ENCODE measurements around the gene GALR3. TPM values are rescaled to one million over a fixed set of nuclear protein-coding genes. Genes with fewer than 3 reads are reported as not detected.

Gene GALR3
- total RNA-seq, 1 experiment from 2014 or later: 0.31 TPM

DNA sequence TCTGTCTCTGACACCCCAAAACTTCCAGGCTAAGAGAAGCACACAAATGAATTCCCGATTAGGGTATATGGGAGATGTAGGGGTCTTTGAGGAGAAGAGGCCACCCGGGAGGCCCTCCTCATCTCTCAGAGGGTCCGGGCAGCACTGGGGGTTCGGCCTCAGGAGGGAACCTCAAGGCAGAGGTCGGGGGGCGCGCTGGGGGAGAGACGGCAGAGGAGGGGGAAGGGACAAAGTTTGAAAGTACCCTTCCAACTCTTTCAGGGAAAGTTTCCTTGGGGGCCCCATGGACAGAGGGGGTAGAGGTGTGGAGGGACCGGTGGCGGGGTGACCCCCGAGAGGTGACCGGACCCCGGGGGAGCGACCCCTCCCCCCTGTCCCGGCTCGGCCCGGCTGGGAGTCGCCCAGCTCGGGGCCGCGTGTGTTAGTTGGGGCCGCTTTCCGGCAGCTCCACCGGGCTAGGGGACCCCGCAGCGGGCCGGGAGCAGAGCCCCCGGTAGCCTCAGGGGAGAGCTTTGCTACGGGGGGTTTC, 18.8 kb upstream of the GALR3 start:
- no peaks in the 10 kb centered on the region for H3K27me3 ChIP-seq (ENCODE audit: insufficient read depth, low read depth)
- H3F3A ChIP-seq (ENCODE audit: insufficient read depth, low read depth): peaks cover 51% of the 10 kb centered on the region; the same call in 1 of the 2 replicates
- H3K9me2 ChIP-seq (ENCODE audit: insufficient read depth): no peaks in the 10 kb centered on the region
- no peaks in the 10 kb centered on the region for H3K36me3 ChIP-seq (ENCODE audit: low read depth)
- no peak for TF ChIP-seq EZH2 (IDR thresholded peaks at IDR 0.05; ENCODE audit: low read depth)
- no peak for TF ChIP-seq CTCF (conservative IDR thresholded peaks at IDR 0.05)
- peaks cover 16% of the 10 kb centered on the region for H4K20me1 ChIP-seq (ENCODE audit: insufficient read depth)
- no peaks in the 10 kb centered on the region for H3K9me3 ChIP-seq (ENCODE audit: insufficient read depth, low read depth)
- peak overlapping the region; percentile 50; the same call in 1 of the 2 replicates for H3K27ac ChIP-seq
- peaks cover 18% of the 10 kb centered on the region for H3K4me1 ChIP-seq (replicated peaks; ENCODE audit: insufficient read depth)
- ChIA-PET CTCF (no interaction called here), POLR2A (ENCODE audit: unreplicated experiment) (interaction anchor here (0.6 to 0.8 kb wide), 3 partner anchors 11 to 199 kb away, joined by 3 to 6 read pairs (median 5); partner anchors contain the start of gene NOL12)
- H3K4me2 ChIP-seq: peak overlapping the region; percentile 86
- TSS peak; percentile 86 for BruUV-seq (replicated peaks)
- peak overlapping the region; percentile 46 for H2AFZ ChIP-seq
- DNase-seq: no peak
- peaks cover 29% of the 10 kb centered on the region for H3K79me2 ChIP-seq (ENCODE audit: low read depth)
- H3K4me3 ChIP-seq: peak overlapping the region; percentile 100
- intact Hi-C loops (cut with micrococcal nuclease; ENCODE audit: unreplicated experiment): loop anchor here (2.0 kb wide), 2 partner anchors 20 to 118 kb away; partner anchors contain the start of gene NOL12

GRCh38 chr22:37804881-37805809, 18.0 kb upstream of the GALR3 start:
- Histone ChIP-seq H3K4me2 (peak overlapping the region; percentile 86), H3F3A (ENCODE audit: insufficient read depth, low read depth) (peaks cover 48% of the 10 kb centered on the region; the same call in 1 of the 2 replicates), H3K27ac (peak overlapping the region; percentile 50), H2AFZ (peak overlapping the region; percentile 83), H3K4me3 (peak overlapping the region; percentile 100), H3K36me3 (ENCODE audit: low read depth) (no peaks in the 10 kb centered on the region), H3K9me3 (ENCODE audit: insufficient read depth, low read depth) (no peaks in the 10 kb centered on the region), H3K27me3 (ENCODE audit: insufficient read depth, low read depth) (no peaks in the 10 kb centered on the region), H3K4me1 (replicated peaks; ENCODE audit: insufficient read depth) (peaks cover 18% of the 10 kb centered on the region), H4K20me1 (ENCODE audit: insufficient read depth) (peaks cover 16% of the 10 kb centered on the region), H3K9me2 (ENCODE audit: insufficient read depth) (no peaks in the 10 kb centered on the region), H3K79me2 (ENCODE audit: low read depth) (peaks cover 29% of the 10 kb centered on the region)
- DNase-seq: peak; percentile 76 to 95
- no TSS peak for BruUV-seq (replicated peaks)
- intact Hi-C loops (cut with micrococcal nuclease; ENCODE audit: unreplicated experiment): loop anchor here (2.0 to 5.0 kb wide), 5 partner anchors 20 to 258 kb away; partner anchors contain the start of genes ANKRD54, GGA1 and NOL12
- TF ChIP-seq CTCF (conservative IDR thresholded peaks at IDR 0.05): no peak
- no peak for TF ChIP-seq EZH2 (IDR thresholded peaks at IDR 0.05; ENCODE audit: low read depth)
- ChIA-PET CTCF (no interaction called here), POLR2A (ENCODE audit: unreplicated experiment) (interaction anchor here (0.6 to 0.8 kb wide), 4 partner anchors 10 to 200 kb away, joined by 3 to 6 read pairs (median 4); partner anchors contain the start of gene NOL12)

GRCh38 chr22:37805810-37806277, 17.3 kb upstream of the GALR3 start:
- H3K4me2 ChIP-seq: peak overlapping the region; percentile 86
- intact Hi-C loops (cut with micrococcal nuclease; ENCODE audit: unreplicated experiment): loop anchor here (2.0 to 5.0 kb wide), 5 partner anchors 21 to 259 kb away; partner anchors contain the start of genes ANKRD54, GGA1 and NOL12
- POLR2A ChIA-PET (ENCODE audit: unreplicated experiment): no interaction called here

More at GRCh38 chr22:37805810-37806277, 17.3 kb upstream of the GALR3 start:
- Histone ChIP-seq H3K4me1 (replicated peaks; ENCODE audit: insufficient read depth) (peaks cover 18% of the 10 kb centered on the region), H3K27ac (peak overlapping the region; percentile 50), H2AFZ (peak overlapping the region; percentile 83; the same call in 1 of the 2 replicates), H4K20me1 (ENCODE audit: insufficient read depth) (peaks cover 16% of the 10 kb centered on the region), H3K9me2 (ENCODE audit: insufficient read depth) (no peaks in the 10 kb centered on the region), H3K4me3 (peak overlapping the region; percentile 100), H3K9me3 (ENCODE audit: insufficient read depth, low read depth) (no peaks in the 10 kb centered on the region), H3K27me3 (ENCODE audit: insufficient read depth, low read depth) (no peaks in the 10 kb centered on the region), H3F3A (ENCODE audit: insufficient read depth, low read depth) (peaks cover 47% of the 10 kb centered on the region; the same call in 1 of the 2 replicates), H3K79me2 (ENCODE audit: low read depth) (peaks cover 29% of the 10 kb centered on the region), H3K36me3 (ENCODE audit: low read depth) (no peaks in the 10 kb centered on the region)
- no peak for DNase-seq
- no TSS peak for BruUV-seq (replicated peaks)
- CTCF ChIA-PET: no interaction called here
- TF ChIP-seq CTCF (conservative IDR thresholded peaks at IDR 0.05): no peak
- no peak for TF ChIP-seq EZH2 (IDR thresholded peaks at IDR 0.05; ENCODE audit: low read depth)
